Raji (cell line): Measurements from ENCODE around the gene KMT5B.

Experiments
- POLR2A ChIP-seq: IDR thresholded peaks from 2 replicates; pipeline ENCODE4 v1.6.1; 2011; ENCODE audit warnings: low read depth, low read length, control low read depth; ENCODE audit not compliant: insufficient read depth

The KMT5B gene

DNA sequence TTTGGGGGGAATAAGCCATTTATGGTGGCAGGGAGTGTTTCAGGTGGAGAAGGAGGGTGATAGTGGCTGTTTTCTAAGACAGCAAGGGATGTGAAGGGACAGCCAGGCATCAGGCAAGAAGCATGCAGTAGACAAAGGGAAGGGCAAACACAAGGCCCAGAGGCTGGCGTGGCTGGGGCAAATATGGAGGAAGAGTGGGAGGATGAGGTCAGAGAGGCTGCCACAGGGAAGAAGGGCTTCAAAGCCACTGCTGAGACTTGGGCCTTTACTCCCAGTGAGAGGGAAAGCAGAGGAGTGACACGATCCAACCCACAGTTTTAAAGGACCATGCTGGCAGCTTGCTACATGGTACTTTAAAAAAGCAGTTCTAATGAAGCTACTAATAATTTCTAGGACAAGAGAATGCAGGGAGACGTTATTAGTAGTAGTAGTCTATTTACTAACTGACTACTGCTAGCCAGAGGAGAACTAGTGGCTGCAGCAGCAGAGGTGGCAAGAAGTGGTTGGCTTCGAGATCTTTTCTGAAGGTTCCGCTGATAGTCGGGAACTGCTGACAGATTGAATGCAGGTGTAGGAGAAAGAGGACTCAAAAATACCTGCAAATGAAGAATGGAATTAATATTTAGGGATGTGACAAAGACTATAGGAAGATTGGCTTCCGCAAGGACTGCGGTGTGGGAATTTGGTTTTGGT lies 13.7 kb downstream of the KMT5B start:
- no peak for TF ChIP-seq POLR2A

DNA sequence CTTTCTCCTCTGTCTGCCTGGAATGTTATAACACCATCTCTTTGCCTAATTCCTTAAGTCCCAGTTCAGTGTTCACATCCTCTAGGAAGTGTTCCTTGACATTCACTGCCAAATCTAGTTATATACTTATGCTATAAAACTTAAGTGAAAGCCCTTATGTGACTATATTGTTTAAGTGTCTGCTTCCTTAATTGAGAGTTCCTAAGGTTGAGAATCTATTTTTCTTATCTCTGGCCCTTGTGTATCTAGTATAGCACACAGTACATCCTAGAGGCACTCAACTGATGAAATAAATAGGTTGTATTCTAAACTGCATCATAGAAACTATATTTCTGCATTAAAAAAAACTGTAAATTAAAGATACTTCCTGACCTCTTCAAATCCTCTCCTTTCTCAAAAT lies 16.9 kb downstream of the KMT5B start:
- TF ChIP-seq POLR2A, result no peak

DNA sequence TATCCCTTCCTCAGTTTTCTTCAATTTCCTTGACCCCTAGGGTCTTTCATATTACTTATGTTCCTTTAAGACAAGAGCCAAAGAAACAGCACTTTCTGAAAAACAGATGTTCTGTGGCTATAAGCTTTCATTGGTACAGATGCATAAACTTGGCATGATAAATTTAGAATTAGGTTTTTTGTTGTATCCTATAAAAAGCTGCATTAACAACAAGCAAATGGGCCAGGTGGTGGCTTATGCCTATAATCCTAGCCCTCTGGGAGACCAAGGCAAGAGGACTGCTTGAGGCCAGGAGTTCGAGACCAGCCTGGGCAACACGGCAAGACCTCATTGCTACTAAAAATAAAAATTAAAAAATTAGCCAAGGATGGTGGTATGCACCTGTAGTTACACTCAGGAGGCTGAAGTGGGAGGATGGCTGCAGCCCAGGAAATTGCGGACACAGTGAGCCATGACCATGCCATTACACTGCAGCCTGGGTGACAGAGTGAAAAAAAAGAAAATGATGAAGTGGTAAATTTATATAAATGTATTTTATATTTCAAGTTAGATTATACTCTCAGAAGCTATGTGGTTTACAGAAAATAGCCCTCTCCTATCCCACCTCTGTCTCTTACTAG lies 18.3 kb downstream of the KMT5B start:
- no peak for TF ChIP-seq POLR2A

DNA sequence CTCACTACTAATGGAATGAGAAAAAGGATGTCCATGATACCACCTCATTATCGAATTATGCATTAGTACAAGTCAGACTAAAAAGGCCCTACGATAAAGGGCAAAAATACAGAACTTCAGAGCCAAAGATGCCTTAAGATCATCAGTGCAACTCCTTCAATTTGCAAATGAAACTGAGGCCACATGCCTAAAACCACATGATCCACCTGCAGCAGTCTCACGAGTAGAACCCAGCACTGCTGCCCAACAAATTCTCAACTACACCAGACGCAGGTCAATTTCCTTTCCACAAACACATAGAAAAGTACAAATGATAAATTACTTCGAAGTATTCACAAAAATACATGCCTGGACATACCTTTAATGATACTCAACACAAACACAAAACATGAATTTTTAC lies 20.1 kb downstream of the KMT5B start:
- TF ChIP-seq POLR2A, result no peak

DNA sequence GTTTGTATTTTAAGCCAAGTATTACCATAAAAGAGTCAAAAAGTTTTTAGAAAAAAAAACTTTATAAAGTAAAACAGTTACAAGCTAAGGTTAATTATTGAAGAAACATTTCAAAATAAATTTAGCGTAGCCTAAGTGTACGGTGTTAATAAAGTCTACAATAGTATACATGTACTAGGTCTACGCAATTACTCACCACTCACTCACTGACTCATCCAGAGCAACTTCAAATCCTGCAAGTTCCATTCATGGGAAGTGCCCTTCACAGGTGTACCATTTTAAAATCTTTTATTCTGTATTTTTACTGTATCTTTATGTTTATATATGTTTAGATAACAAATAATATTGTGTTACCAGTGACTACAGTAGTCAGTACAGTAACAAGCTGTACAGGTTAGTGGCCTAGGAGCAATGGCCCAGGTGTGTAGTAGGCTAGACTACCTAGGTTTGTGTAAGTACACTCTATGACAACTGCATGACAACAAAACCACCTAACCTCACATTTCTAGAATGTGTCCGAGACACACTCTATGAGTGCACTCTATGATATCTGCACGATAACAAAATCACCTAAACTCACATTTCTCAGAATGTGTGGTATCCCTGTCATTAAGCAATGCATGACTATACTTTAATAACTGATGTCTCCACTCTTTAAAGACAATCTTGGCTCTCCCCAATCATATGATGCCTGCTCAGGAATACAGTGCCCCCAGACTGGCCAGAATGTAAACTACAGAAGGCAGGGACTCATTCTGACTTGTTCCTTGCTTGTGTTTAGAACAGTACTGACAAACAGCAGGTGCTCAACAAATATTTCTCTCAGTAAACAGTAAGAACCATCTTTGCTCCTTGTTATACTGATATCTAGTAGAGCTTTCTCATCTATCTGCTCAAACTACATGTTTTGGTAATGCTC lies 21.2 kb downstream of the KMT5B start:
- no peak for TF ChIP-seq POLR2A

DNA sequence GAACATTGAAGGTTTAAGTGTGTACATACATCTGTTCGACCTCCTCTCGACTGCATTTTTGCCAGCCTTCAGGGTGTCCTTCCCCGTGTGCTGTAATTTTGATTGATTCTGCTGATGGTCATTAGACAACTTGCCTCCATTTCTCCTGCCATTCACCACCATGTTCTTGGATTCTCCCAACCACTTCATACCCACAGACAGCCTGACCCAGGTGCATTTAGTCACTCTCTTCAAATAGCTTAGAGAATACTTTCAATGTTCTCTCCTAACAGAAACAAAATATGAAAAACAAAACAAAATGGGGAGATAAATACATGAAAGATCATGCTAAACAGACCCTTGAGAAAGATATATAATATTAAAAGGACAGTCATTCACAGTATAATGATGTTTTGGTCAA lies 23.2 kb downstream of the KMT5B start:
- TF ChIP-seq POLR2A, result no peak

DNA sequence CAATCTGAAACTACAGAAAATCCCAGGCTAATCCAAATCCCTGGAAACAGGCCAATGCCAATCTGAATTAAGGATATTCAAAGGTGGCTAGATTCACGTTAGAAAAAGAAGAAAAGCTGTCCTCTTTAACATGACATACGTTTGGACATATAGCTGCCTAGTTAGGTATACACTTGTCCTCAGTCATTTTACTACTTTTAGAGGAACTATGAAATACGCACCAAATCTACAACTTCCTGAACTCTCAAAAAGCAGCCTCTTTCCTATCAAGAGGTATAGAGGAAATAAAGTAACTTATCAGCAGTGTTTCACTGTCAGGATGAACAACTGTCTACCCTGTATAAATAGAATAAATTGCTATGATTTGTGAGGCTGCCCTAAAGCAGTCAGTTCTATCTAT lies 24.0 kb downstream of the KMT5B start:
- TF ChIP-seq POLR2A, result no peak

DNA sequence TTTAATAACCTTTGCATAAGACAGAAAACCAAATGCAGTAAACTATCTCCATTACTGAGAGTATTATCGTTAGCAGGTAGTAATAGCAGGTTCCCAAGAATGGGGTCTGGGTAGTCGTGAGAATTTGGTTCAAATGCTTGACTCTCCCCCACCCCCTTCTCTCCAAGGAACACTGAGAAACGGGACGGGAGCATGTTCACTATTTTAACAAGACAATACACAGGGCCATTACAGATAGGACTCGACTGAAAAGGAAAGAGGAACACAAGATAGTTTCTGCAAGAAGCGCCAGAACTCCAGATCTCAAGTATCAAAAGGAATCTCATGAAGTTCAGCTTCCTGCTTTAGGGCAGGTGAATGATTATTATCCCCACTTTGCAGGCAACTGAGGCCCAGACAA lies 27.0 kb downstream of the KMT5B start:
- TF ChIP-seq POLR2A, result no peak

DNA sequence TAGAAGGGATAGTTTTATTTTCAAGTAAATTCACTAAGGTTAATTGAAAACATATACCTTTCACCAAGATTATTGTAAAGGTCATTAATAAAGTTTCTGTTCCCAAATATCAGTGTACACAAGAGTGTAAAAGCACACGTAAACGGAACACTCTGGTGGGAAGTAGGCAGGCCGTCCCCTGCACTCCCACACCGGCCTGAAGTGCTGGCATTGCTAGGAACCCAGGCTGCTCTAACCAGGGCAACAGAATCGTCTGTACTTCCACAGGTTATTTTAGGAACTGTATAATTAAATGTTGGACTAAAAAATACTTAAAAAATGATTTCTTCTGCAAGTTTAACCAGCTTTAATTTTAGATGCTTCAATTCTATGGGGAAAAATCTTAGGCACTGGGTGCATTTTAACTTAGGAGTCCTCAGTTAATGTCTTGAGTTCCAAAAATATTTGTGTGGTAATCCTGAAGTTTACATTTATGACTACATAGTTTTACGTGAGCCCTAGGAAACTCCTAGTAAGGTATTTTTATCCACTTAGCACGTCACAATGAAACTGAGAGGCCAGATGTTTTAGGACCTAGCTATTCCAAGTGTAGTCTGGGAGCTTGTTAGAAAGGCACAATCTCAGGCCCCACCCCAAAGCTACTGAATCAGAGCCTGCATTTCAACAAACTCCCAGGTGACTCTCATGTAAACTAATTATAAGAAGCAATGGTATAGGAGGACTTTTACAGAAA lies 31.2 kb downstream of the KMT5B start:
- no peak for TF ChIP-seq POLR2A

DNA sequence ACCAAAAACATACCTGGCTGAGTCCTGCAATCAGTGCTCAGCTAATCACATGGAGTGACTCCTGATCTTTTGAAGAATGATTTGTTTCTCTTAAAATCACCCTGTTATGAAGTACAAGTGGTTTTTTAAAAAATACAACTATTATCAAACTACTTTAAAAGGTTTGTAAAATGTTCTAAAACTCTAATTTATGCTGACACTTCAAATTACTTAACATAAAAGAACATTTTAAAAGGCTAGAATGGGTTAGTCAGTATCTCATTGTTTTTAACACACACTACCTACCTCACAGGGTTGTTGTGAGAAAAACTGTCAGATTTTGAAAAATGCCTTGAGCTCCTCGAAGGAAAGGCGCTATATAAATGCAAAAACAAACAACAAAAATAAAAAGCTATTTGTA lies 33.2 kb downstream of the KMT5B start:
- no peak for TF ChIP-seq POLR2A

DNA sequence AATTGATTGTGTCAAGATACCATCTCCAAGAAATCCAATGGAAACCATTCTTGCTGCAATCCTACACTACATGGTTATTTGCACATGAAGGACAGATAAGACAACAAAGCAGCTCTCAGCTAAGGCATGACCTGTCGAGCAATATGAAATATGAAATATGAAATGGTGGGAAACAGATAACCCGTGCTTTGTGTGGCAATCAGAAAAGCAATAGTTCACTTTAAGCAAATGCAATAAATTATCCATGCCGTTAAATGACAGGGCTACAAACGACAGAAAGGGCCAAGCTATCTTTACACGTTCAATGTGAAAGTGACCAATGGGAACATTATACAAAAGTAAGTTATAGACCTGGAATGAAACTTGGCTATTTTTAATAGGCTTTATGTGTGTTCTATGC lies 35.2 kb downstream of the KMT5B start:
- no peak for TF ChIP-seq POLR2A

DNA sequence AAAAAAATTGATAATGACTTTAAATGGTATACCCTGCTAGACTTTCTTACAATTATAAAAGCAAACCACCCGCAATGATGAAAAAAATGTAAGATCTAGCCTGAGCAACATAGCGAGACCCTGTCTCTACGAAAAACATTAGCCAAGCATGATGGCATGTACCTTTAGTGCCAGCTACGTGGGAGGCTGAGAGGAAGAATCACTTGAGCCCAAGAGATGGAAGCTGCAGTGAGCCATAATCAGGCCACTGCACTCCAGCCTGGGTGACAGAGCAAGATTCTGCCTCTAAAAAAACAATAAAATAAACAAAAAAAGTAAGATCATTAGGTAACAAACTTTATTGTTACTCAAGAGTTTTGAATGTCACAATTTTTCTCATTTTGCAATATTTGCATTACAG lies 39.2 kb downstream of the KMT5B start:
- TF ChIP-seq POLR2A, result no peak

DNA sequence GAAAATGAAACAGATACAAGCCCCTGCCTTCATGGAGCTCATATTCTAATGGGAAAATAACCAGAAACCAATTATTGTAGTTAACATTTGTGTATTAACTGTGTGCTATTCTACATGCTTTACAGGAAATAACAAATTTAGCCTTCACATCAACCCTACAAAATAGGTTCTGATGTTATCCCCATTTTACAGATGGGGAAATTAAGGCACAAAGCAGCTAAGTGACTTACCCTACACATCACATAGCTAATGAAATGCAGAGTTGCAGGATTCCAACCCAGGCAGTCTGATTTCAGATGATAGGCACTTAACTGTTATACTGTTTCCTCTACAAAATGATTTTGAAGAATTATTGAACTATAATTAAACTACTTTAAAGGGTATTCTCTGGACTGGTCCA lies 43.7 kb downstream of the KMT5B start:
- TF ChIP-seq POLR2A, result no peak

DNA sequence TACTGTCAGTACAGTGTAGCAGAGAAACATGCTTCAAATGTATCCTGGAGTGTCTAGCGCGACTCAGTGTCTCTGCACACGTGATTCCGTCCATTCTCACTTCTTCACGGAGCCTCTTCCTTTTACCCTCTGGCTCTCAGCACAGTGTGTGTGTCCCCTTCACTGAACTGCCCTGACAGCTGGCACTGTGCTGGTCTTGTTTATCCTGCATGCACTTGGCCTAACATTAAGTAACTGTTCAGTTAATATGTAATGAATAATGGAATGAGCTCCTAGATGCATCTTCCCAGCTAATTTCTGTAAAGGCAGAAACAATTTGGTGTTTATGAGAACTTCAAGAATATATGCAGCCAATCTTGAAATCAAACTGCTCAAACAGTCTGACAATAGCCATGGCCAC lies 44.4 kb downstream of the KMT5B start:
- TF ChIP-seq POLR2A, result no peak

DNA sequence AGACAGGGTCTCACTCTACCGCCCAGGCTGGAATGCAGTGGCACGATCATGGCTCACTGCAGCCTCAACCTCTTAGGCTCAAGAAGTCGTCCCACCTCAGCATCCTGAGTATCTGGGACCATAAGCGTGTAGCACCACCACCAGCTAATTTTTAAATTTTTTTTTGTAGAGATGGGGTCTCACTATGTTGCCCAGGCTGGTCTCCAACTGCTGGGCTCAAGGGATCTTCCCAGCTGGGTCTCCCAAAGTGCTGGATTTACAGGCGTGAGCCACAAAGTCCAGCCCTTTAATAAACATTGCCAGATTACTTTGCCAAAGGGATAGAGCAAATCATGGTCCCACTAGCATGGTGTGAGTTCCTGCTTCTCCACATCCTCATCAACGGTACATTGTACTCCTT lies 45.6 kb downstream of the KMT5B start:
- TF ChIP-seq POLR2A, result no peak

DNA sequence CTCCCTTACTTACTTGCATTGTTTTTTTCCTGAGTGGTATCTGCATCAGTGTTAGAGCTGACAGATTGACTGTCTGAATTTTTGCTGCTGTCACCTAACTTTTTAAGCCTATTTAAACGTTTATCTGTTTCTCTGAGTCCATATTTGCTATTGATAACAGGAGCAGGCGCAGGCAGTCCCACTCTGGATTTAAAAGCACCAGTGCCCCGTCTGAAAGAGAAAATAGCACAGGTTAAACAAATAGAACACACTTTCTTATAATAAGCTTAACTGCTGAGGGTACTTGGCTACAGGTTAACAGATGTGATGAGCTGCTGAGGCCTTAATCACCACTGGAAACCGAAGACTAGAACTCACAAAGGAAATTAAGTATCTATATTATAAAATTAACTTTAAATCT lies 46.1 kb downstream of the KMT5B start:
- TF ChIP-seq POLR2A, result no peak

DNA sequence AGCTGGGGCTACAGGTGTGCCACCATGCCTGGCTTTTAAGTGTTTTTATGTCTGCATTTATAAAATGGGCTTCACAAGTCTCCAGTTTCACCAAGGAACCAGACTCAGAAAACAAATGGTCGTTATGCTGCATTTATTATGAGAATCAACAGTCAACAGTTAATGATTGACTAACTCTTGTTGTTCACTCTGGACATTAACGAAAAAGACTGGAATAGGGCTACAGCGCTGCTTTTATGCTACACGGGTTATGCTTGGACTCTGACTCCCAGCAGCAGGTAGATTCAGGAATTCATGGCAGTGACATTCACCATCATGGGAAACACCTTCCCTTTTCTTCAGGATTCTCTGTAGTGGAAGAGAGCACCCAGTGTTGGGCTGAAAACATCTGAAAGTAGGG lies 47.5 kb downstream of the KMT5B start:
- no peak for TF ChIP-seq POLR2A
